ENCODE data around the gene TBPL2. TPM values are rescaled to one million over a fixed set of nuclear protein-coding genes. Genes with fewer than 3 reads are reported as not detected.

The TBPL2 gene
- total RNA-seq, 1 experiment from 2014 or later, result not detected

GRCh38 chr14:55372825-55373224, 67.6 kb downstream of the TBPL2 start:
- ChIA-PET CTCF (no interaction called here), POLR2A (ENCODE audit: low non-redundant PET) (no interaction called here)
- Histone ChIP-seq H3K4me1 (ENCODE audit: insufficient read depth, low read length, poor library complexity, severe bottlenecking) (no peaks in the 10 kb centered on the region), H3K27me3 (replicated peaks; ENCODE audit: insufficient read depth, low read depth, low read length, poor library complexity) (no peaks in the 10 kb centered on the region), H3K27ac (ENCODE audit: low read depth, low read length, poor library complexity, severe bottlenecking) (no peak overlapping the region), H3K36me3 (ENCODE audit: insufficient read depth, low read length, poor library complexity, severe bottlenecking) (peaks cover 2% of the 10 kb centered on the region), H3K4me3 (ENCODE audit: low read depth, low read length, poor library complexity, severe bottlenecking) (no peak overlapping the region), H3K9me3 (ENCODE audit: low read depth, low read length, poor library complexity, severe bottlenecking) (no peaks in the 10 kb centered on the region)
- no TSS peak for BruUV-seq (replicated peaks)
- intact Hi-C loops (cut with micrococcal nuclease; ENCODE audit: unreplicated experiment), result no loop called here
- TF ChIP-seq CTCF (conservative IDR thresholded peaks at IDR 0.05; ENCODE audit: low read depth, low read length), result no peak
- TF ChIP-seq EZH2 (IDR thresholded peaks at IDR 0.05; ENCODE audit: borderline replicate concordance, low read depth, low read length, poor library complexity, severe bottlenecking), result no peak
- DNase-seq (ENCODE audit: low spot score), result no peak

- no peak overlapping the region for H3K4me3 ChIP-seq (ENCODE audit: low read depth, low read length, poor library complexity, severe bottlenecking)
- H3K36me3 ChIP-seq (ENCODE audit: insufficient read depth, low read length, poor library complexity, severe bottlenecking), result peaks cover 2% of the 10 kb centered on the region
- ChIA-PET POLR2A (ENCODE audit: low non-redundant PET) (no interaction called here), CTCF (interaction anchor here (0.6 kb wide), 1 partner anchor 18 kb away, joined by 3 read pairs; no protein-coding TSS in a partner anchor)
- no peaks in the 10 kb centered on the region for H3K9me3 ChIP-seq (ENCODE audit: low read depth, low read length, poor library complexity, severe bottlenecking)
- no peak for TF ChIP-seq CTCF (conservative IDR thresholded peaks at IDR 0.05; ENCODE audit: low read depth, low read length)
- no peak for TF ChIP-seq EZH2 (IDR thresholded peaks at IDR 0.05; ENCODE audit: borderline replicate concordance, low read depth, low read length, poor library complexity, severe bottlenecking)
- H3K27me3 ChIP-seq (replicated peaks; ENCODE audit: insufficient read depth, low read depth, low read length, poor library complexity), result no peaks in the 10 kb centered on the region
- intact Hi-C loops (cut with micrococcal nuclease; ENCODE audit: unreplicated experiment), result no loop called here
- H3K4me1 ChIP-seq (ENCODE audit: insufficient read depth, low read length, poor library complexity, severe bottlenecking), result no peaks in the 10 kb centered on the region
- BruUV-seq (replicated peaks), result no TSS peak
- DNase-seq (ENCODE audit: low spot score), result no peak
- no peak overlapping the region for H3K27ac ChIP-seq (ENCODE audit: low read depth, low read length, poor library complexity, severe bottlenecking)
Observed at GRCh38 chr14:55372423-55372822, 68.0 kb downstream of the TBPL2 start.

- Histone ChIP-seq H3K27me3 (replicated peaks; ENCODE audit: insufficient read depth, low read depth, low read length, poor library complexity) (no peaks in the 10 kb centered on the region), H3K9me3 (ENCODE audit: low read depth, low read length, poor library complexity, severe bottlenecking) (no peaks in the 10 kb centered on the region), H3K36me3 (ENCODE audit: insufficient read depth, low read length, poor library complexity, severe bottlenecking) (peaks cover 2% of the 10 kb centered on the region), H3K27ac (ENCODE audit: low read depth, low read length, poor library complexity, severe bottlenecking) (no peak overlapping the region), H3K4me1 (ENCODE audit: insufficient read depth, low read length, poor library complexity, severe bottlenecking) (no peaks in the 10 kb centered on the region), H3K4me3 (ENCODE audit: low read depth, low read length, poor library complexity, severe bottlenecking) (no peak overlapping the region)
- DNase-seq (ENCODE audit: low spot score), result no peak
- ChIA-PET POLR2A (ENCODE audit: low non-redundant PET) (no interaction called here), CTCF (no interaction called here)
- intact Hi-C loops (cut with micrococcal nuclease; ENCODE audit: unreplicated experiment), result no loop called here
- BruUV-seq (replicated peaks), result no TSS peak
- TF ChIP-seq EZH2 (IDR thresholded peaks at IDR 0.05; ENCODE audit: borderline replicate concordance, low read depth, low read length, poor library complexity, severe bottlenecking), result no peak
- no peak for TF ChIP-seq CTCF (conservative IDR thresholded peaks at IDR 0.05; ENCODE audit: low read depth, low read length)
Observed at GRCh38 chr14:55370883-55371455, 69.4 kb downstream of the TBPL2 start.

Data from A673 (cell line).